ENCODE results near the gene CLIP2.

CLIP2 gene

GRCh38 chr7:74272305-74273038, 16.7 kb upstream of the CLIP2 start:
- no peak for DNase-seq

GRCh38 chr7:74275401-74275881, 13.8 kb upstream of the CLIP2 start:
- no peak for DNase-seq

GRCh38 chr7:74277636-74278035, 11.6 kb upstream of the CLIP2 start:
- DNase-seq = no peak

- no peak for DNase-seq
These were observed 8.2 kb upstream of the CLIP2 start for GRCh38 chr7:74280985-74281384.

GRCh38 chr7:74282748-74283459, 6.3 kb upstream of the CLIP2 start:
- no peak for DNase-seq

- DNase-seq = no peak
These were observed 5.3 kb upstream of the CLIP2 start for GRCh38 chr7:74283858-74284447.

GRCh38 chr7:74284781-74285259, 4.4 kb upstream of the CLIP2 start:
- DNase-seq = no peak

- DNase-seq = no peak
These were observed 3.1 kb upstream of the CLIP2 start for GRCh38 chr7:74286131-74286530.

- no peak for DNase-seq
These were observed 1.7 kb upstream of the CLIP2 start for GRCh38 chr7:74287303-74288033.

GRCh38 chr7:74288034-74288881, 949 bp upstream of the CLIP2 start:
- DNase-seq = no peak

- DNase-seq = peak; percentile 45
These were observed 699 bp downstream of the CLIP2 start for GRCh38 chr7:74289659-74290552.

GRCh38 chr7:74290553-74290950, 1.3 kb downstream of the CLIP2 start:
- no peak for DNase-seq

- DNase-seq = no peak
These were observed 1.8 kb downstream of the CLIP2 start for GRCh38 chr7:74290981-74291441.

- DNase-seq = no peak
These were observed 2.3 kb downstream of the CLIP2 start for GRCh38 chr7:74291535-74291934.

GRCh38 chr7:74292757-74293576, 3.8 kb downstream of the CLIP2 start:
- no peak for DNase-seq

GRCh38 chr7:74293577-74293908, 4.3 kb downstream of the CLIP2 start:
- DNase-seq = no peak

GRCh38 chr7:74294191-74294998, 5.2 kb downstream of the CLIP2 start:
- DNase-seq = no peak

- no peak for DNase-seq
These were observed 8.5 kb downstream of the CLIP2 start for GRCh38 chr7:74297516-74298233.

- no peak for DNase-seq
These were observed 10.2 kb downstream of the CLIP2 start for GRCh38 chr7:74299401-74299800.

Measured in CD4-positive, alpha-beta T cell treated with Interleukin-17A for 4 hours (primary cell).